ENCODE data around the gene CXADR. TPM values are rescaled to one million over a fixed set of nuclear protein-coding genes. Genes with fewer than 3 reads are reported as not detected.

CXADR gene
- total RNA-seq, 2 donors from 2014 or later = 0.62 to 1.9 TPM

DNA sequence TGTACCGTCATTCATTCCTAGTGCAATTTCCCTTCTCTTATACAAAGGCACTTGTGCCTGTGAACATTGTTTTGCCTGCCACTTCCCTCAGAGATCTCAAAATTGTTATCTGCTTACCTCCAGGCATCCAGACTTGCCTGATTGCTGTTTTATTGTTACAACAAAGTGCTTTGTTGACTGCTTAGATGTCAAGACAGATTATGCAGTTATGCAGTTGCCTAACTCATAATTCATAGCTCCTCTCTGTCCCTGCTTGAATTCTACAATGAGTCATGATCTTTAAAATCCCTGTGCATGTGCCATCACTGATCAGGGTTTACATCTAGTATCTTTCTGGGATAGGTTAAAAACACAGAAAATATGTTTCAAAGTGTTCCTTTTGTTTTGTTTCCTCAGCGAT is 24.5 kb downstream of the CXADR start:
- no peak for ATAC-seq
- Mint-ChIP-seq H3K4me1 (peaks cover 7% of the 10 kb centered on the region), H3K36me3 (ENCODE audit: low read depth) (peaks cover 5% of the 10 kb centered on the region), H3K27me3 (peaks cover 43% of the 10 kb centered on the region), H3K27ac (no peak overlapping the region), H3K4me3 (no peak overlapping the region)
- DNase-seq = no peak
- H3K9me3 ChIP-seq (ENCODE audit: control insufficient read depth, low read length, poor library complexity, severe bottlenecking) = no peaks in the 10 kb centered on the region

DNA sequence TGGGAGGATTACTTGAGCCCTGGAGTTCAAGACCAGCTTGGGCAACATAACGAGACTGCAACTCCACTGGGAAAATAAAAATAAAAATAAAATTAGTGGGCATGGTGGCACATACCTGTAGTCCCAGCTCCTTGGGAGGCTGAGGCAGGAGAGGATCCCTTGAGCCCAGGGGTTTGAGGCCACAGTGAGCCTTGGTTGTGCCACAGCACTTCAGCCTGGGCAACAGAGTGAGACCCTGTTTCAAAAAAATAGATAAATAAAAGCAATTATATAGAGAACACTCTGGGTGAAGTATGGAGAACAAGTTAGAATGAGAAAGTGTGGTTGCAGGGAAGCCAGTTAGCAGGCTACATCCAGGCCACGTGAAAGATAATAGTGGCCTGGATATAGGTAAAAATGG is 25.7 kb downstream of the CXADR start:
- Mint-ChIP-seq H3K4me3 (no peak overlapping the region), H3K4me1 (peaks cover 5% of the 10 kb centered on the region), H3K36me3 (ENCODE audit: low read depth) (peaks cover 5% of the 10 kb centered on the region), H3K27ac (no peak overlapping the region), H3K27me3 (peaks cover 43% of the 10 kb centered on the region)
- no peak for ATAC-seq
- H3K9me3 ChIP-seq (ENCODE audit: control insufficient read depth, low read length, poor library complexity, severe bottlenecking) = no peaks in the 10 kb centered on the region
- DNase-seq = no peak

DNA sequence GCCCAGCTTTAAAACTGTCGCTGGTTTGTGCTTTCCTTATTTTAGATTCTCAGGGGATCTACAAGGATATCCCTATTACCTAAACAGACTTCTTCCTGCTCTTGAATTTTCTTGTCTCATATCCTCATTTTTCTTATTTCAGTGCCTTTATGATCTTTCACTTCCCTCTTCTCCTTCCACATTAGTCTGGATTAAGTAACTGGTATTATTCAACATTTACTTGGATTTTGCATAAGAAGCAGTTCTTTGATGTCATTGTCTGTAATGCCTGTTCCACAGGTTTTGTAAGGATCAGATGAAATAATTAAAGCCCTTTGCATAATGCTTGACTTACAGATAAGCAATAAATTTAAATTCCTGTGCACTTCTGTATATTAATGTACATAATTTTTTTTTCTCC is 26.5 kb downstream of the CXADR start:
- peaks cover 5% of the 10 kb centered on the region for H3K4me1 Mint-ChIP-seq

DNA sequence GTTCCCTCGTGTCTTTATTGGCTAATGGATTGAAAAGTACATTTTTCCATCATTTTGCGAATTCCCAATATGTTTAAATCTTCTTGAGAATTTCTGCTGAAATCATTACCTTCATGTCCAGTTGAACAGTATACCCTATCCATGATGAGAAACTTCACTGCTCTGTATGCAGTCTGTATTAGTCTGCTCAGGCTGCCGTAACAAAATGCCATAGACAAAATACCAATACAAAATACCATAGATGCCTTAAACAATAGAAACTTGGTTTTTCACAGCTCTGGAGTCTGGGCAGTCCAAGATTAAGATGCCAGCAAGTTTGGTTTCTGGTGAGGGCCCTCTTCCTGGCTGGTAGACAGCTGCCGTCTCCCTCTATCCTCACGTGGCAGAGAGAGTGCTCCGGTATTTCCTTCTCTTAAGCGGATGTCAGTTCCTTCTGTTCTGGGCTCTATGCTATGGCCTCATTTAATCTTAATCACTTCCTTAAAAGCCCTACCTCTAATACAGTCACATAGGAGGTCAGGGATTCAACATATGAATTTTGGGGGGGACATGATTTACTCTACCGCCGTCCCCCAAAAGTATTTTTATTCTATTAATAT is 27.0 kb downstream of the CXADR start:
- no peak overlapping the region for H3K4me3 Mint-ChIP-seq
- H3K27me3 Mint-ChIP-seq = peaks cover 43% of the 10 kb centered on the region
- DNase-seq (no peak), ATAC-seq (no peak)
- no peaks in the 10 kb centered on the region for H3K9me3 ChIP-seq (ENCODE audit: control insufficient read depth, low read length, poor library complexity, severe bottlenecking)
- peaks cover 5% of the 10 kb centered on the region for H3K4me1 Mint-ChIP-seq
- peaks cover 5% of the 10 kb centered on the region for H3K36me3 Mint-ChIP-seq (ENCODE audit: low read depth)
- H3K27ac Mint-ChIP-seq = no peak overlapping the region

More for the DNA sequence above, 26.5 kb downstream of the CXADR start:
- ATAC-seq = no peak
- Mint-ChIP-seq H3K27ac (no peak overlapping the region), H3K36me3 (ENCODE audit: low read depth) (peaks cover 5% of the 10 kb centered on the region), H3K4me3 (no peak overlapping the region), H3K27me3 (peaks cover 43% of the 10 kb centered on the region)
- no peaks in the 10 kb centered on the region for H3K9me3 ChIP-seq (ENCODE audit: control insufficient read depth, low read length, poor library complexity, severe bottlenecking)
- DNase-seq = no peak

DNA sequence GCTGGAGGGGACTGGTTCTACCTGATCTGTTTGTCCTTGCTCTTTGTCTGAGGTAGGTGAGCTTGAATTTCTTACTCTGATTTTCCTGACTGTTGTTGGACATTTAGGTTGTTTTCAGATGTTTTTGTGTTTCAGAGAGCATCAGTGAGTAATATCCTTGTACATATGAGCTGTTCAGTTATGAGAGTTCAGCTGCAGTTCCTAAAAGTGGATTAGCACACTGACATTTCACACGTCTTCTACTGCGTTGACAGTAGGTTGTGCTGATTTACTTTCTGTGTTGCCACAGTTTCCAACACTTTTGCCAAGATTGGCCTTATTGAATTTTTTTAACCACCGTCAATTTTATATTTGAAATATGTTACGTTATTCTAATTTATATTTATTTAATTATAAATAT is 27.7 kb downstream of the CXADR start:
- H3K4me1 Mint-ChIP-seq = peaks cover 5% of the 10 kb centered on the region
- H3K4me3 Mint-ChIP-seq = no peak overlapping the region
- no peaks in the 10 kb centered on the region for H3K9me3 ChIP-seq (ENCODE audit: control insufficient read depth, low read length, poor library complexity, severe bottlenecking)
- DNase-seq (no peak), ATAC-seq (no peak)
- H3K27me3 Mint-ChIP-seq = peaks cover 42% of the 10 kb centered on the region
- no peak overlapping the region for H3K27ac Mint-ChIP-seq
- H3K36me3 Mint-ChIP-seq (ENCODE audit: low read depth) = peaks cover 5% of the 10 kb centered on the region

DNA sequence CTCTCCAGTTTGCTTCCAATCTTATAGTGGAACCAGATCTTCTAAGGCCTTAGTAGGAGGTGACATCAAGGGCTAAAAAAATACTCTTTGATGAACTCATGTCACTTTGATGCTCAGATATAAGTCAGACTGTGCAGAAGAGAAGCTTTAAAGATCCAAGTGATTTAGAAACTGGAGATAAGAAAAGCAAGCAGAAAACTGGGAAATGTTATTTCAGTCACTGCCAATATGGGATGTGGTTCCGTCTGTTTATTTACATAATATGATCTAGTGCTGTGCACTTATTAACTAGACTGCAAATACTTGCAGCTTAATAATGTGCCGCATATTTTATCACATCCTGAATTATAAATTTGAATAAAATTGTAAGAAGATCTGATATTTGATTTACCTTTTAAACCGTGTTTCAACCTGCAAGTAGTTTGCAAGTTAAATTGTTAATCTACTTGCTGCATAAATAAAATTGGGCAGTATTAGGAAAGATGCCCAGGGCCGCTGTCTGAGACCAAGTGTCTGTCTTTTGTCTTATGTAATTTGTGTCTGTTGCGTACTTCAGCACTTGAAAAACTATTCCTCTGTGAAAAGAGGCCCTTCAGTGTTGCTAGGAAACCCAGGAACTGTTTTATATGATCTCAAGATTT is 29.6 kb downstream of the CXADR start:
- Mint-ChIP-seq H3K4me1 (peaks cover 2% of the 10 kb centered on the region), H3K27ac (no peak overlapping the region), H3K36me3 (ENCODE audit: low read depth) (peaks cover 7% of the 10 kb centered on the region), H3K4me3 (no peak overlapping the region), H3K27me3 (peaks cover 25% of the 10 kb centered on the region)
- no peaks in the 10 kb centered on the region for H3K9me3 ChIP-seq (ENCODE audit: control insufficient read depth, low read length, poor library complexity, severe bottlenecking)
- DNase-seq = no peak
- no peak for ATAC-seq

DNA sequence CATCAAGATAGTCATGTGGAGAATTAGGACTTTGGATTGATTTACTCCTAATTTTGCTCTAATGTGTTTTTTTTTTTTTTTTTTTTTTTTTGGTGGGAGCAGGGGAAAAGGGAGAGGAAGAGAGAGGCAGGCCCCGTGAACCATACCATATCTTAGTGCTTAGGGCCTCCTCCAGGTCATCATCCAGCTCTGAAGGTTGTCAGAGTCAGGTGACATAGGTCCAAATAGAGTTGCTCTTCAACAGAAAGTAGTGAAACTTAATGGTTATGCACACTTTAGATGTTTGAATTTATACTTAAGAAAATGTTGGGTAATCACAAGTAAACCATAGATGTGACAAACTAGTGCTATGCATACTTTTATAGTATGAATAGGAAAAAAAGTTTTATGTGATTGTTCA is 32.2 kb downstream of the CXADR start:
- no peak overlapping the region for H3K27ac Mint-ChIP-seq
- DNase-seq (no peak), ATAC-seq (no peak)
- peaks cover 7% of the 10 kb centered on the region for H3K36me3 Mint-ChIP-seq (ENCODE audit: low read depth)
- no peaks in the 10 kb centered on the region for H3K9me3 ChIP-seq (ENCODE audit: control insufficient read depth, low read length, poor library complexity, severe bottlenecking)
- H3K4me3 Mint-ChIP-seq = no peak overlapping the region
- H3K4me1 Mint-ChIP-seq = peaks cover 5% of the 10 kb centered on the region
- H3K27me3 Mint-ChIP-seq = peaks cover 7% of the 10 kb centered on the region

DNA sequence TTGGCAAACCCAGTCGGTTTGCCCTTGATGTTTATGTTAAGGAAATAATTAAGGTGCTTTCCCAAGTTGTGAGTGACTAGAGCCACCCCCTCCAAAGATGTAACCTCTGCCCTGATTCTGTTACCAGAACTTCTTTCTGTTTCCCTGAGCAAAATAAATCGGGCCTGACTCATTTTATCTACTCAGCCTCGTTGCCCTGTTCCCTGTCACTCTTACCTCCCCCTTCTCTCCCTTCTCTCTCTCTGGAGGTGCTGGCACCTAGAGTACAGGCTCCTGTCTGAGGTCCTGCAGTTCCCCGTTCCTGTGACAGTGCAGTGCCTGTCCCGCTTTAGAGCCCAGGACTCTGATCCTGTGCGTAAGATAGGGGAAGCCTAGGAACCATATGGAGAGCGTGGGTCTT is 35.4 kb downstream of the CXADR start:
- no peak overlapping the region for H3K27ac Mint-ChIP-seq
- H3K4me1 Mint-ChIP-seq = peaks cover 5% of the 10 kb centered on the region
- H3K9me3 ChIP-seq (ENCODE audit: control insufficient read depth, low read length, poor library complexity, severe bottlenecking) = no peaks in the 10 kb centered on the region
- H3K36me3 Mint-ChIP-seq (ENCODE audit: low read depth) = peaks cover 5% of the 10 kb centered on the region
- no peak overlapping the region for H3K4me3 Mint-ChIP-seq
- ATAC-seq (no peak), DNase-seq (no peak)
- no peaks in the 10 kb centered on the region for H3K27me3 Mint-ChIP-seq

DNA sequence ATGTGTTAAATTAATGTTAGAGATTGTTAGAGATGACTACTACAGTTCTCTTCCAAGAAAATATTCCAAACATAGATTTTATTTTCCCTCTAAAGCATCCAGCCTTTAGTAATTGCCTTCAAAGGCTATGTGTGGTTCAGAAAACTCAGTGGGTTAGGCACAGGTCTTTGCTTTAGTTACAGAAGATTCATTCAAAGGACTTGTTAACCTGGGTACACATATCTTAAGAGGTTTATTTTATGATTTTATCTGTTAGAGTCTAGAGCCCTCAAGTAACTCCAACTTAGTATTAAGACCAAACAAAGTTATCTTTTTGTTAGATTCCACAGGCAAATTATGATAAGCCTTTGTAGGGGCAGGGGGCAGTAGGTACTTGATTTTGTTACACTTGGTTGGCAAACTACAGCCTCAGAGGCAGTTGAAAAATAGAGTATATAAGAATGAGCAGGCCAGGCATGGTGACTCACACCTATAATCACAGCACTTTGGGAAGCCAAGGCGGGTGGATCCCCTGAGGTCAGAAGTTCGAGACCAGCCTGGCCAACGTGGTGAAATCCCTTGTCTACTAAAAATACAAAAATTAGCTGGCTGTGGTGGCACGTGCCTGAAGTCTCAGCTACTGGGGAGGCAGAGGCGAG is 37.9 kb downstream of the CXADR start:
- H3K27me3 Mint-ChIP-seq = peaks cover 10% of the 10 kb centered on the region
- no peak for DNase-seq

DNA sequence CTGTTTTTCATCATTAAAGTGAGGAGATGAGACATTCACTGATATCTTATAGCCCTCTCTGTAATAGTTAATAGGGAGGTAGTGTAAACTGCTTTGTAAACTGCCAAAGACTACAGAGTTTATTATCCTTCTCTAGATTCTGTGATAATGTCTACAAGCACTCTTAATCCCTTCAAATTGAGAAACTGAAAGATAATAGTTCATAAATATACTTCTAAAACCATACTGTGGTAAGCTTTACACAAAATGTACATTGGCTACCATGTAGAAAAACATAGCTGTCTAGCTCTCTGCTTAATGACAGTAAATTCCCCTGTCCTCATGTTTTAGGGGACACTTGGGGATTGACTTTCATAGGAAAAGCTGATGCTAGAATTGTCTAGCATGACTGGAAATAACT is 39.6 kb downstream of the CXADR start:
- ATAC-seq (no peak), DNase-seq (no peak)
- Mint-ChIP-seq H3K4me3 (no peak overlapping the region), H3K4me1 (peaks cover 5% of the 10 kb centered on the region), H3K27me3 (peaks cover 10% of the 10 kb centered on the region), H3K36me3 (ENCODE audit: low read depth) (peaks cover 5% of the 10 kb centered on the region), H3K27ac (no peak overlapping the region)
- no peaks in the 10 kb centered on the region for H3K9me3 ChIP-seq (ENCODE audit: control insufficient read depth, low read length, poor library complexity, severe bottlenecking)

More for the DNA sequence above, 37.9 kb downstream of the CXADR start:
- no peak for ATAC-seq
- Mint-ChIP-seq H3K4me3 (no peak overlapping the region), H3K36me3 (ENCODE audit: low read depth) (peaks cover 7% of the 10 kb centered on the region), H3K4me1 (peaks cover 5% of the 10 kb centered on the region), H3K27ac (no peak overlapping the region)
- no peaks in the 10 kb centered on the region for H3K9me3 ChIP-seq (ENCODE audit: control insufficient read depth, low read length, poor library complexity, severe bottlenecking)

DNA sequence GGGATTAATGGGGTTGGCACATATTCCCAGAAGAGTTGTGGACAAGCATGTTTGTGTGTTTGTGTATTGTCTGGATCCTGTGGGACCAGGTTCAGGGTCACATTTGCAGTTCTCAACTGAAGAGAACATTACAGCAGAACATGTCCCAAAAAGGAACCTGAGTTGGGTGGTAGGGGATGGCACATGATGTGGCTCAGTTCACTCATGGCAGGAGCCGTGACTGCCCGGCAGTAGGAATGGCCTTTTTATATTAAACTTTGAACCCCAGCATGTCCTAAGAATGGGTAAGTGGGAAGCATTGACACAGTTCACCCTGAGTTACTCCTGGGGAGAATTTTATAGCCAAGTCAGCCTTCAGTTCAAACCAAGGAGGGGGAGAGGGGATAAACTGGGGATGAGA is 41.3 kb downstream of the CXADR start:
- DNase-seq = no peak
- Mint-ChIP-seq H3K27ac (no peak overlapping the region), H3K4me1 (no peaks in the 10 kb centered on the region), H3K4me3 (no peak overlapping the region), H3K27me3 (peaks cover 10% of the 10 kb centered on the region), H3K36me3 (ENCODE audit: low read depth) (peaks cover 2% of the 10 kb centered on the region)
- no peak for ATAC-seq
- no peaks in the 10 kb centered on the region for H3K9me3 ChIP-seq (ENCODE audit: control insufficient read depth, low read length, poor library complexity, severe bottlenecking)

DNA sequence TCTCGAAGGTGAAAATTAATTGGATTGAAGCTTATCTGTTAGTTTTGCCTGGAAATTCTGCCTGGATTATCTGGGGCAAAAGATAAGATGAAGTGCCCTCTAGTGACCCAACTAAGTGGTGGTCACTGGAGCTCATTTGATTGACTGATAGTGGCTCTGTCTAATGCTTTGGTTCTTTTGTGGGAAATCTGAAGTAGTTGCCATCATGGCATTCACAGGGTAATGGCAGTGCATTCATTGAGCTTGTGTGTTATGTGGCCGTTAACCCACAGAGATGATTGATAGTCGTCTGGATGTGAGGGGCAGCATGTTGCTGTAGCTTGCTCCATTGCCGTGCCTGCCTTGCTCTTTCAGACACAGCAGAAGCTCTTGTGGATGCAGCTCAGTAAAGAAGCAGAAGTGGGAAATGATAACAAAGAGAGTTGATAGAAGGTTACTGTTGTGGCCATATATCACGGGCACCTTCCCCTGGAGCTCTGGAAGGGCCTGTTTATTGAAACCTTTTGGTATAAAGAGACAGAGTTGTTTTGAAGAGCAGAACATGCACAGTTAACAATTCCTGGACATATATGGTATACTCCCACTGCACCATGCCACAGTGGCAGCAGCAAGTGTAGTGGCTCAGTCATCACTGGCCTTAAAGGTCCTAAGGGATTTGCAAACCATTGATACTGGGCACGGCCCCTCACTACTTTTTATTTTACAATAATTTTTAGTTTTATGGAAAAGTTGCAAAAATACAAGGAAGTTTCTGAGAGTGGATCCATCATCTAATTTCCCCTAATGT is 42.0 kb downstream of the CXADR start:
- Mint-ChIP-seq H3K27me3 (peaks cover 10% of the 10 kb centered on the region), H3K4me3 (no peak overlapping the region), H3K36me3 (ENCODE audit: low read depth) (peaks cover 2% of the 10 kb centered on the region), H3K4me1 (no peaks in the 10 kb centered on the region), H3K27ac (no peak overlapping the region)
- ATAC-seq (no peak), DNase-seq (no peak)
- H3K9me3 ChIP-seq (ENCODE audit: control insufficient read depth, low read length, poor library complexity, severe bottlenecking) = no peaks in the 10 kb centered on the region

DNA sequence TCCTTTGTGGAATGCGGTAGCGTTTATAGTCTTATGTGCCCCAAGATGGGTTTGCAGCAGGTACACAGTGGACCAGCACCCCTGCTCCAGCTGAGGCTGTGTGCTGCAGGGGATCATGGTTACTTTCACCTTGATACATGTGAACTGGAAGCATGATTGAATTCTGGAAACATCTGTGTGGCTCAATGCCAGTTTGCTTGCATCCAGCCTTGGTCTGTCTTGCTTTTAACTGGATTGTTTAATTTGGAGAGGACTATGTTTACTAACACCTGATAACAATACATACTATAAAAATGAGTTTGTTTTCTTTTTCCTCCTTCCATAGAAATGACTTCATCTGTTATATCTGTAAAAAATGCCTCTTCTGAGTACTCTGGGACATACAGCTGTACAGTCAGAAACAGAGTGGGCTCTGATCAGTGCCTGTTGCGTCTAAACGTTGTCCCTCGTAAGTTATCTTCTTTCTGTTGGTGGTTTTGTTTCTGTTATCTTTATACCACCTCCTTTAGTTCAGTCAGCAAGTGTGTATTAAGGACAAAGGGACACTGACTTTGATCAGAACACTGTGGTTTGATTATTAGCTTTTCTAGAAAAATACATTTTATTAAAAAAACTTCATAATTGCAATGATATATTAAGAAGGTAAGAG is 47.7 kb downstream of the CXADR start:
- Mint-ChIP-seq H3K36me3 (ENCODE audit: low read depth) (no peaks in the 10 kb centered on the region), H3K4me3 (no peak overlapping the region), H3K27ac (no peak overlapping the region), H3K4me1 (peaks cover 2% of the 10 kb centered on the region), H3K27me3 (peaks cover 5% of the 10 kb centered on the region)
- no peaks in the 10 kb centered on the region for H3K9me3 ChIP-seq (ENCODE audit: control insufficient read depth, low read length, poor library complexity, severe bottlenecking)
- ATAC-seq = no peak
- no peak for DNase-seq

All from T-helper 17 cell (primary cell).